AG10803 (cell line): ENCODE data around the gene HSD17B8.
A peak's percentile ranks its signal among the peaks of the same experiment; 100 is the strongest.

Experiments used
- DNase-seq: peaks from one replicate; pipeline ENCODE4 v3.0.0; 2010; ENCODE audit warnings: low read depth
- H3K4me3 ChIP-seq: 2 replicates; pipeline ENCODE4 v1.5.1; 2011; ENCODE audit warnings: mild to moderate bottlenecking, low read length, control low read depth
- TF ChIP-seq, protein P1 (sequence below): conservative IDR thresholded peaks from 2 replicates; pipeline ENCODE4 v1.5.1; 2011; ENCODE audit warnings: mild to moderate bottlenecking, low read length, control low read depth, inconsistent platforms

HSD17B8 gene

DNA sequence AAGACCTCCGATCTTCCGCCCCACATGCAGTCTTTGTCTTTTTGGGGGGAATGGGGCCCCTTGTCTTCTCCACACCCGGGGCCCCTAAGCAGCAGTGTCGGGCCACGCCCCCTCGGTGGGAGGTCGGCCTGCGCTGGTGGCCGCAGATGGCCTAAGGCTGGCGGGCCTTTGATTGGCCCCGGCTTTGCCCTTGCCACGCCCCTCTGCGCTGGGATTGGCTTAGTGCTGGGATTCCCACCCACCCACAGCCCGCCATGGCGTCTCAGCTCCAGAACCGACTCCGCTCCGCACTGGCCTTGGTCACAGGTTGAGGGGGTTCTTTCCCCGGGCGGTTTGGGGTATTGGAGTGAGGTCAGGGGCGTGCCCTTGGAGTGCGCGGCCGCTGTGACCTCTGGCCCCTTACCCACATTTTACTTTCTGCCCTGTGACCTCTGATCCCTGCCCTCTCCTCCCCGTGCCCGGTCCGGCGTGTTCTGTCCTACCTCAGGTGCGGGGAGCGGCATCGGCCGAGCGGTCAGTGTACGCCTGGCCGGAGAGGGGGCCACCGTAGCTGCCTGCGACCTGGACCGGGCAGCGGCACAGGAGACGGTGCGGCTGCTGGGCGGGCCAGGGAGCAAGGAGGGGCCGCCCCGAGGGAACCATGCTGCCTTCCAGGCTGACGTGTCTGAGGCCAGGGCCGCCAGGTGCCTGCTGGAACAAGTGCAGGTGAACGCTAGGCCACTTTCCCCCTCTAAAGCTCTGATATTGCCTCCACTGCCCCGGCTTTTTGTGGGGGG is at the start of gene HSD17B8:
Gene HSD17B8, plus strand, starts transcription at position 241 of the 776 bp plus-strand sequence. Its CDS starts 14 bp downstream, at position 255.
- TF ChIP-seq, protein P1, sequence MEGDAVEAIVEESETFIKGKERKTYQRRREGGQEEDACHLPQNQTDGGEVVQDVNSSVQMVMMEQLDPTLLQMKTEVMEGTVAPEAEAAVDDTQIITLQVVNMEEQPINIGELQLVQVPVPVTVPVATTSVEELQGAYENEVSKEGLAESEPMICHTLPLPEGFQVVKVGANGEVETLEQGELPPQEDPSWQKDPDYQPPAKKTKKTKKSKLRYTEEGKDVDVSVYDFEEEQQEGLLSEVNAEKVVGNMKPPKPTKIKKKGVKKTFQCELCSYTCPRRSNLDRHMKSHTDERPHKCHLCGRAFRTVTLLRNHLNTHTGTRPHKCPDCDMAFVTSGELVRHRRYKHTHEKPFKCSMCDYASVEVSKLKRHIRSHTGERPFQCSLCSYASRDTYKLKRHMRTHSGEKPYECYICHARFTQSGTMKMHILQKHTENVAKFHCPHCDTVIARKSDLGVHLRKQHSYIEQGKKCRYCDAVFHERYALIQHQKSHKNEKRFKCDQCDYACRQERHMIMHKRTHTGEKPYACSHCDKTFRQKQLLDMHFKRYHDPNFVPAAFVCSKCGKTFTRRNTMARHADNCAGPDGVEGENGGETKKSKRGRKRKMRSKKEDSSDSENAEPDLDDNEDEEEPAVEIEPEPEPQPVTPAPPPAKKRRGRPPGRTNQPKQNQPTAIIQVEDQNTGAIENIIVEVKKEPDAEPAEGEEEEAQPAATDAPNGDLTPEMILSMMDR: no peak
- peak within 1 kb of the TSS; percentile 77 for H3K4me3 ChIP-seq
- peak; percentile 86 for DNase-seq

DNA sequence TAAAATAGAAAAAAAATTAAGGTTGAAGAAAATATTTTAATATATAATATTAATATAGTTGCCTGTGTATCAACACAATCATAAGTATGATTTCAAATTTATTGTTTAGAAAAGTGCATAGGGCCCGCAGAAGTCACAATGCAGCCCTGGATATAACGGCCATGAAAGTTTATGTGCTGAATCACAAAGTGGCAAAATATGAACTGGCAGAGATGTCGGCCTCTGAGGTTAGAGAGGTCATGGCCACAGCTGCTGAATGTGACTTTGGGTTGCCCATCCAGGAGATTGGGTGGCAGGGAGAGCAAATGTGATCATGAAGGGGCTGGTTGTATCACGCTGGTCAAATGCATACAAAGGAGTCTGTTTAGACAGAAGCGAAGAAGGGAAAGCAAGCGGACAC is 47.9 kb upstream of the HSD17B8 start:
- H3K4me3 ChIP-seq: no peak overlapping the region
- DNase-seq: no peak
- TF ChIP-seq, protein P1: no peak

- TF ChIP-seq, protein P1: no peak
- DNase-seq: no peak
- no peak overlapping the region for H3K4me3 ChIP-seq
Measured at GRCh38 chr6:33156964-33157363, 47.5 kb upstream of the HSD17B8 start.

DNA sequence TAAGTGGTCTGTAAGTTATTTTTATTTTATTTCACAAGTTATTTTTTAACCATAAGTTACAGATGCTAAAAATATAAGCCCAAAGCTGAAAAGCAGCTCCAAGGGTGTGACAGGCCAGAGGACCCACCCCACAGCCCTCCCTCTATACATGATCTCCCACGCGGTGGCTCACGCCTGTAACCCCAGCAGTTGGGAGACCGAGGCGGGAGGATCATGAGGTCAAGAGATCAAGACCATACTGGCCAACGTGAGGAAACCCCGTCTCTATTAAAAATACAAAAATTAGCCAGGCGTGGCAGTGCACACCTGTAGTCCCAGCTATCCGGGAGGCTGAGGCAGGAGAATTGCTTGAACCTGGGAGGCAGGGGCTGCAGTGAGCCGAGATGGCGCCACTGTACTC is 44.4 kb upstream of the HSD17B8 start:
- TF ChIP-seq, protein P1: no peak
- no peak for DNase-seq
- H3K4me3 ChIP-seq: no peak overlapping the region

DNA sequence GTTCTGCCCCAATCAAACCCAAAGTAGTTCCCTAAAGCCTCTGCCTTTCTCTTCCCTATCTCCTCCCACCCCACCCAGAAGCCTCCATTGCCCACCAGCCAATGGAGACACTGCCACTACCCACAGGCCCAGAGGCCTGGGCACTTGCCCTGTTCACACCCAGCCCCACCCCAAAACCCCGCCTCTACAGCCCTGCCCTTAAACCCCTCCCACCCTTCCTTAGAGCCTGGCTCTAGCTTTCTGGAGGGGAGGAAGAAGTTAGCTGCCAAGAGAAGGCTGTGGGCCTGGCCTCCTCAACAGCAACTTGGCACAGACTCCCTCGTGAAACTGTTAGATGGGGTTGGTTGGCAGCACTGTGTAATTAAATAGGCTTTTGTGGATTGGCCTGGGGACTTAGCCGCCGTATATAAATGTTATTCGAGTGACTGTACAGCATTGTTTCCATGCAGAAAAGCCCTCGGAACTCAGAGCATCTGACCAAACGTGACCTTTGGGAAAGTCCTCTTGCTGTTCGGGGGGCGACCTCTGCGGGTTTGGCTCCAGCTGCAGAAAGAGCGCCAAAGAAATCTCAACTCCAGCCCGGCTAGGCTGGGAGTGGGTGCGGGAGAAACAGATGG is 43.6 kb upstream of the HSD17B8 start:
- TF ChIP-seq, protein P1: no peak
- H3K4me3 ChIP-seq: no peak overlapping the region; the same call in 1 of the 2 replicates
- DNase-seq: peak; percentile 96

- H3K4me3 ChIP-seq: peak overlapping the region; percentile 56
- DNase-seq: peak; percentile 56
- TF ChIP-seq, protein P1: peak; percentile 75
Measured at GRCh38 chr6:33161354-33162331, 42.8 kb upstream of the HSD17B8 start.
